Ishikawa (cell line): ENCODE measurements around the gene TRIM44.

Experiments
- CEBPB ChIP-seq: IDR thresholded peaks from 2 replicates; pipeline ENCODE4 v1.6.1; 2012
- CREB1 ChIP-seq: IDR thresholded peaks from 2 replicates; pipeline ENCODE4 v1.6.1; 2012; ENCODE audit warnings: low read depth
- YY1 ChIP-seq: IDR thresholded peaks from 2 replicates; pipeline ENCODE4 v1.6.1; 2012; ENCODE audit warnings: low read depth
- TF ChIP-seq, protein P1 (sequence below): IDR thresholded peaks from 2 replicates; pipeline ENCODE4 v1.6.1; 2012
- TF ChIP-seq, protein P2 (sequence below): IDR thresholded peaks from 2 replicates; pipeline ENCODE4 v1.6.1; 2012; ENCODE audit warnings: low read depth, mild to moderate bottlenecking

DNA sequence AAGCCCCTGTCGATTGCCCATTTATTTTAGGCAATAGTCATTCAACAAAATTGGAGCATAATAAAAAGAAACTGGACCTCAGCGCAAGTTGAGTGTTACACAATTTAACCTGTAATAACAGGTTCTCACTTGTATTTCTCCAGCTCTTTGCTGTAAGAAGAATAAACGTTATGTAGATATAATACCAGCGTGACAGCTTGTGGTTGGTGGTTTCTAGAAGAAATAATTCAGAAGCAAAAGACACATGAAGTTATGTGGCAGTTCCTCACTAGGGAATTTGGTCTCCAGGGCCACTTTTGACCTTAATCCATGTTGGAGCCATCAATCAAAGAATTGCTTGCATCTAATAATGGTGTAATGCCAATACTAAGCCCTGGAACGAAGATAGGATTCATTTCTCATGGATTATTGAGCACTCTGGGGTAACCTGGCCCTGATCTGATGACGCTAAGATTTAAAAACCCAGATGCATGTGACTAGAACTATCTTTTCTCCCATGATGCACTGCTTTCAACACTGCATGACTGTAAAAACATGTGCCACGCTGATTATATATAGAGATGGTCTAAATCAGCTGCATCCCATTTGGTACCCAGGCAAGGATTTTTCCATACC is 151.6 kb downstream of the TRIM44 start:
- TF ChIP-seq, protein P1, sequence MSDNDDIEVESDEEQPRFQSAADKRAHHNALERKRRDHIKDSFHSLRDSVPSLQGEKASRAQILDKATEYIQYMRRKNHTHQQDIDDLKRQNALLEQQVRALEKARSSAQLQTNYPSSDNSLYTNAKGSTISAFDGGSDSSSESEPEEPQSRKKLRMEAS, result no peak
- TF ChIP-seq CEBPB (no peak), YY1 (no peak), CREB1 (no peak)
- TF ChIP-seq, protein P2, sequence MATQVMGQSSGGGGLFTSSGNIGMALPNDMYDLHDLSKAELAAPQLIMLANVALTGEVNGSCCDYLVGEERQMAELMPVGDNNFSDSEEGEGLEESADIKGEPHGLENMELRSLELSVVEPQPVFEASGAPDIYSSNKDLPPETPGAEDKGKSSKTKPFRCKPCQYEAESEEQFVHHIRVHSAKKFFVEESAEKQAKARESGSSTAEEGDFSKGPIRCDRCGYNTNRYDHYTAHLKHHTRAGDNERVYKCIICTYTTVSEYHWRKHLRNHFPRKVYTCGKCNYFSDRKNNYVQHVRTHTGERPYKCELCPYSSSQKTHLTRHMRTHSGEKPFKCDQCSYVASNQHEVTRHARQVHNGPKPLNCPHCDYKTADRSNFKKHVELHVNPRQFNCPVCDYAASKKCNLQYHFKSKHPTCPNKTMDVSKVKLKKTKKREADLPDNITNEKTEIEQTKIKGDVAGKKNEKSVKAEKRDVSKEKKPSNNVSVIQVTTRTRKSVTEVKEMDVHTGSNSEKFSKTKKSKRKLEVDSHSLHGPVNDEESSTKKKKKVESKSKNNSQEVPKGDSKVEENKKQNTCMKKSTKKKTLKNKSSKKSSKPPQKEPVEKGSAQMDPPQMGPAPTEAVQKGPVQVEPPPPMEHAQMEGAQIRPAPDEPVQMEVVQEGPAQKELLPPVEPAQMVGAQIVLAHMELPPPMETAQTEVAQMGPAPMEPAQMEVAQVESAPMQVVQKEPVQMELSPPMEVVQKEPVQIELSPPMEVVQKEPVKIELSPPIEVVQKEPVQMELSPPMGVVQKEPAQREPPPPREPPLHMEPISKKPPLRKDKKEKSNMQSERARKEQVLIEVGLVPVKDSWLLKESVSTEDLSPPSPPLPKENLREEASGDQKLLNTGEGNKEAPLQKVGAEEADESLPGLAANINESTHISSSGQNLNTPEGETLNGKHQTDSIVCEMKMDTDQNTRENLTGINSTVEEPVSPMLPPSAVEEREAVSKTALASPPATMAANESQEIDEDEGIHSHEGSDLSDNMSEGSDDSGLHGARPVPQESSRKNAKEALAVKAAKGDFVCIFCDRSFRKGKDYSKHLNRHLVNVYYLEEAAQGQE, result no peak
